IMR-90 (cell line): Measurements from ENCODE around the gene CLIC1. TPM values are rescaled to one million over a fixed set of nuclear protein-coding genes. Genes with fewer than 3 reads are reported as not detected.

Experiments
- ATAC-seq: fragments of 200-7000 bp; cut with Tn5 transposase; 2 replicates; pipeline ENCODE4 v1.9.1; 2020; ENCODE audit warnings: low read depth, mild to moderate bottlenecking, moderate library complexity
- BruUV-seq: library from RNA; stranded (reverse); fragments of 400-500 nt; replicated peaks from 2 replicates; lab custom pipeline; 2021; lab: Mats Ljungman, UMichigan
- CTCF ChIA-PET: fragments of 300-600 bp; formaldehyde crosslinking; extraction: SDS; loops from one replicate; lab custom pipeline; 2021; ENCODE audit warnings: antibody characterized with exemption; lab: Yijun Ruan, JAX
- POLR2A ChIA-PET: fragments of 300-600 bp; sonication (Branson Sonifier 250); formaldehyde crosslinking; loops from one replicate; lab custom pipeline; 2022; ENCODE audit warnings: antibody characterized with exemption; ENCODE audit not compliant: unreplicated experiment; lab: Charles Lee
- DNase-seq: peaks from one replicate; pipeline ENCODE4 v3.0.0; 2013
- H2AFZ ChIP-seq: replicated peaks from 2 replicates; pipeline ENCODE3; 2013; ENCODE audit warnings: low read length, mild to moderate bottlenecking; ENCODE audit not compliant: poor library complexity
- H2AK5ac ChIP-seq: 2 replicates; pipeline ENCODE4 v1.6.1; 2013; ENCODE audit warnings: low read depth, low read length, inconsistent platforms
- H2AK9ac ChIP-seq: replicated peaks from 2 replicates; pipeline ENCODE3; 2013; ENCODE audit warnings: mild to moderate bottlenecking, low read depth, low read length, moderate library complexity; ENCODE audit not compliant: poor library complexity
- H2BK120ac ChIP-seq: 2 replicates; pipeline ENCODE4 v1.6.1; 2013; ENCODE audit warnings: low read depth, low read length, inconsistent platforms
- H2BK15ac ChIP-seq: 3 replicates; pipeline ENCODE4 v1.6.1; 2013; ENCODE audit warnings: low read depth, low read length, inconsistent platforms
- H2BK20ac ChIP-seq: 2 replicates; pipeline ENCODE4 v1.6.1; 2013; ENCODE audit warnings: low read depth, mild to moderate bottlenecking, inconsistent platforms, low read length, moderate library complexity
- H2BK5ac ChIP-seq: 2 replicates; pipeline ENCODE4 v1.6.1; 2013; ENCODE audit warnings: mild to moderate bottlenecking, low read depth, low read length, inconsistent platforms; ENCODE audit not compliant: poor library complexity, severe bottlenecking
- H3K14ac ChIP-seq: replicated peaks from 2 replicates; pipeline ENCODE4 v1.6.1; 2013; ENCODE audit warnings: low read depth, low read length, inconsistent platforms
- H3K18ac ChIP-seq: 2 replicates; pipeline ENCODE4 v1.6.1; 2013; ENCODE audit warnings: low read depth, low read length, control low read depth
- H3K23ac ChIP-seq: 2 replicates; pipeline ENCODE4 v1.6.1; 2013; ENCODE audit warnings: low read depth, low read length, inconsistent platforms
- H3K27ac ChIP-seq: 2 replicates; pipeline ENCODE4 v1.5.1; 2013; ENCODE audit warnings: mild to moderate bottlenecking, control low read depth, low read length; ENCODE audit not compliant: insufficient read depth
- H3K27me3 ChIP-seq: 2 replicates; pipeline ENCODE4 v1.6.1; 2013; ENCODE audit warnings: low read length; ENCODE audit not compliant: control insufficient read depth, insufficient read depth
- H3K36me3 ChIP-seq: 2 replicates; pipeline ENCODE4 v1.6.1; 2013; ENCODE audit warnings: low read length, mixed read lengths; ENCODE audit not compliant: control insufficient read depth, insufficient read depth
- H3K4ac ChIP-seq: 2 replicates; pipeline ENCODE4 v1.6.1; 2013; ENCODE audit warnings: low read depth, low read length, inconsistent platforms
- H3K4me1 ChIP-seq: 2 replicates; pipeline ENCODE4 v1.6.1; 2013; ENCODE audit warnings: low read length, mixed read lengths; ENCODE audit not compliant: control insufficient read depth, insufficient read depth
- H3K4me2 ChIP-seq: 2 replicates; pipeline ENCODE4 v1.6.1; 2013; ENCODE audit warnings: low read depth, mild to moderate bottlenecking, control low read depth, low read length, moderate library complexity
- H3K4me3 ChIP-seq: 2 replicates; pipeline ENCODE4 v1.5.1; 2013; ENCODE audit warnings: low read depth, mild to moderate bottlenecking, control low read depth, low read length, moderate library complexity; ENCODE audit not compliant: insufficient read depth
- H3K56ac ChIP-seq: 2 replicates; pipeline ENCODE4 v1.6.1; 2013; ENCODE audit warnings: low read length, inconsistent platforms; ENCODE audit not compliant: insufficient read depth; ENCODE audit errors: extremely low read depth
- H3K79me1 ChIP-seq, 2 experiments: 2 replicates each; pipeline ENCODE4 v1.6.1; 2013; ENCODE audit warnings: low read length in 2 of 2, inconsistent platforms in 1 of 2, low read depth in 1 of 2
- H3K9ac ChIP-seq: 2 replicates; pipeline ENCODE4 v1.6.1; 2013; ENCODE audit warnings: low read depth, low read length, control low read depth
- H3K9me1 ChIP-seq: 2 replicates; pipeline ENCODE4 v1.6.1; 2013; ENCODE audit warnings: low read length, inconsistent platforms; ENCODE audit not compliant: insufficient read depth
- H3K9me3 ChIP-seq: 2 replicates; pipeline ENCODE4 v1.6.1; 2013; ENCODE audit warnings: low read length; ENCODE audit not compliant: control insufficient read depth, insufficient read depth
- H4K20me1 ChIP-seq: 2 replicates; pipeline ENCODE4 v1.6.1; 2013; ENCODE audit warnings: low read length, inconsistent platforms; ENCODE audit not compliant: insufficient read depth
- H4K5ac ChIP-seq: 2 replicates; pipeline ENCODE4 v1.6.1; 2013; ENCODE audit warnings: mild to moderate bottlenecking, low read depth, low read length, control low read depth
- H4K8ac ChIP-seq, 2 experiments: 2 replicates each; pipeline ENCODE4 v1.6.1; 2013; ENCODE audit warnings: low read depth in 2 of 2, low read length in 2 of 2, control low read depth in 1 of 2, inconsistent platforms in 1 of 2
- H4K91ac ChIP-seq: 2 replicates; pipeline ENCODE4 v1.6.1; 2013; ENCODE audit warnings: low read depth, low read length, inconsistent platforms; ENCODE audit not compliant: insufficient read depth
- BHLHE40 ChIP-seq: fragments of 150-350 bp; IDR thresholded peaks from 2 replicates; pipeline ENCODE4 v1.6.1; 2016; ENCODE audit warnings: mild to moderate bottlenecking, low read depth, low read length
- CEBPB ChIP-seq: IDR thresholded peaks from 2 replicates; pipeline ENCODE4 v1.6.1; 2012; ENCODE audit warnings: low read depth, low read length, improper control_type of control experiment
- CHD1 ChIP-seq: IDR thresholded peaks from 2 replicates; pipeline ENCODE4 v1.6.1; 2012; ENCODE audit warnings: low read depth, low read length, improper control_type of control experiment
- CTCF ChIP-seq: conservative IDR thresholded peaks from 2 replicates; pipeline ENCODE4 v1.5.1; 2012; ENCODE audit warnings: mild to moderate bottlenecking, low read depth, low read length, improper control_type of control experiment
- ELK1 ChIP-seq: fragments of 150-350 bp; IDR thresholded peaks from 2 replicates; pipeline ENCODE4 v1.6.1; 2016; ENCODE audit warnings: low read depth, mild to moderate bottlenecking, low read length, moderate library complexity, borderline replicate concordance
- FOS ChIP-seq: fragments of 150-350 bp; IDR thresholded peaks from 2 replicates; pipeline ENCODE4 v1.6.1; 2016; ENCODE audit warnings: low read depth, low read length
- MAFK ChIP-seq: IDR thresholded peaks from 2 replicates; pipeline ENCODE4 v1.6.1; 2012; ENCODE audit warnings: low read depth, low read length, improper control_type of control experiment
- MAZ ChIP-seq: IDR thresholded peaks from 2 replicates; pipeline ENCODE4 v1.6.1; 2012; ENCODE audit warnings: low read depth, mild to moderate bottlenecking, low read length, improper control_type of control experiment, moderate library complexity, borderline replicate concordance
- MXI1 ChIP-seq: IDR thresholded peaks from 2 replicates; pipeline ENCODE4 v1.6.1; 2012; ENCODE audit warnings: low read depth, mild to moderate bottlenecking, low read length, moderate library complexity, borderline replicate concordance
- NFE2L2 ChIP-seq: fragments of 150-350 bp; IDR thresholded peaks from 2 replicates; pipeline ENCODE4 v1.6.1; 2016; ENCODE audit warnings: low read depth, mild to moderate bottlenecking, low read length
- POLR2A ChIP-seq: IDR thresholded peaks from 2 replicates; pipeline ENCODE4 v1.6.1; 2012; ENCODE audit warnings: mild to moderate bottlenecking, low read depth, low read length
- RAD21 ChIP-seq: IDR thresholded peaks from 2 replicates; pipeline ENCODE4 v1.6.1; 2012; ENCODE audit warnings: low read length, improper control_type of control experiment
- RCOR1 ChIP-seq: IDR thresholded peaks from 2 replicates; pipeline ENCODE4 v1.6.1; 2012; ENCODE audit warnings: mild to moderate bottlenecking, low read length, improper control_type of control experiment; ENCODE audit not compliant: insufficient replicate concordance
- RFX5 ChIP-seq: IDR thresholded peaks from 2 replicates; pipeline ENCODE4 v1.8.0; 2012; ENCODE audit warnings: low read depth, mild to moderate bottlenecking, low read length, moderate library complexity
- SMC3 ChIP-seq: fragments of 150-350 bp; IDR thresholded peaks from 2 replicates; pipeline ENCODE4 v1.6.1; 2016; ENCODE audit warnings: low read depth, mild to moderate bottlenecking, antibody characterized with exemption, low read length, moderate library complexity
- USF2 ChIP-seq: fragments of 150-350 bp; IDR thresholded peaks from 2 replicates; pipeline ENCODE4 v1.6.1; 2017; ENCODE audit warnings: mild to moderate bottlenecking, antibody characterized with exemption, low read length, low read depth
- WGBS, 2 experiments: methylation state at CpG; one replicate each; pipeline versions ENCODE4 v1.1.5 to v1.1.7; 2013; ENCODE audit warnings: missing lambda C conversion rate in 2 of 2; ENCODE audit not compliant: insufficient read length in 1 of 2; ENCODE audit errors: extremely low coverage in 2 of 2; 5-methylcytosine and 5-hydroxymethylcytosine counted together
- dilution Hi-C: fragments of 300-500 bp; cut with HindIII; formaldehyde crosslinking; loops from one replicate; pipeline ENCODE4 v1.14.3; 2018; ENCODE audit warnings: low sequenced_read_pairs; ENCODE audit not compliant: unreplicated experiment
- in situ Hi-C: fragments of 300-500 bp; cut with MboI; formaldehyde crosslinking; loops from 3 replicates; pipeline ENCODE4 v1.14.3; 2019; ENCODE audit warnings: low sequenced_read_pairs, inconsistent platforms, mixed read lengths
- intact Hi-C: fragments of 100-400 bp; cut with micrococcal nuclease; formaldehyde crosslinking; loops from 2 replicates; pipeline ENCODE4 v1.10.0; 2022
- polyA plus RNA-seq, 3 experiments: library from polyadenylated mRNA; depleted of rRNA; stranded (reverse); fragments of >200 nt; gene quantifications; 2 replicates each; pipeline ENCODE4 v1.2.3, GENCODE V29; 2012; ENCODE audit warnings: low replicate concordance in 1 of 3
- total RNA-seq: library from RNA; depleted of rRNA; stranded (reverse); fragments of >200 nt; gene quantifications from 2 replicates; pipeline ENCODE4 v1.2.3, GENCODE V29; 2012

CLIC1 gene
- total and polyA plus RNA-seq, 2 of the 4 experiments (the other 2 are of a cell fraction) = 706 to 1,185 TPM

GRCh38 chr6:31711233-31711632 is 25.1 kb downstream of the CLIC1 start:
- H3K56ac ChIP-seq = no peak overlapping the region
- no peaks in the 10 kb centered on the region for H3K9me3 ChIP-seq
- H4K20me1 ChIP-seq = no peaks in the 10 kb centered on the region; the same call in 1 of the 2 replicates
- in situ Hi-C loops (no loop called here), intact Hi-C loops (no loop called here), dilution Hi-C loops (no loop called here)
- H3K4me2 ChIP-seq = no peak overlapping the region
- no peak overlapping the region for H3K14ac ChIP-seq
- H4K5ac ChIP-seq = no peak overlapping the region
- peaks cover 35% of the 10 kb centered on the region for H3K27me3 ChIP-seq
- no TSS peak for BruUV-seq
- no peaks in the 10 kb centered on the region for H3K79me1 ChIP-seq
- no peak overlapping the region for H4K91ac ChIP-seq
- H3K36me3 ChIP-seq = no peaks in the 10 kb centered on the region
- no peak overlapping the region for H2BK5ac ChIP-seq
- H3K4me3 ChIP-seq = no peak overlapping the region
- H2AFZ ChIP-seq = no peak overlapping the region
- no peak overlapping the region for H2BK20ac ChIP-seq
- H2AK9ac ChIP-seq = no peak overlapping the region
- H2BK120ac ChIP-seq = no peak overlapping the region
- WGBS, 2 experiments = no CpG with 5 or more reads among the region's 8 CpGs
- H3K27ac ChIP-seq = no peak overlapping the region
- no peak overlapping the region for H3K18ac ChIP-seq
- H4K8ac ChIP-seq = no peak overlapping the region
- no peak overlapping the region for H3K23ac ChIP-seq
- DNase-seq = no peak
- TF ChIP-seq USF2 (no peak), CEBPB (no peak), RCOR1 (no peak), NFE2L2 (no peak), CHD1 (no peak), RAD21 (no peak), ELK1 (no peak), MAZ (no peak), SMC3 (no peak), MAFK (no peak), CTCF (no peak), BHLHE40 (no peak), FOS (no peak), MXI1 (no peak), RFX5 (no peak), POLR2A (no peak)
- no peak overlapping the region for H2AK5ac ChIP-seq
- no peak overlapping the region for H2BK15ac ChIP-seq
- H3K9me1 ChIP-seq = no peaks in the 10 kb centered on the region
- H3K4me1 ChIP-seq = no peaks in the 10 kb centered on the region
- ATAC-seq = no peak
- CTCF ChIA-PET = interaction anchor here (0.6 kb wide), 1 partner anchor 132 kb away, joined by 3 read pairs; no protein-coding TSS in a partner anchor
- POLR2A ChIA-PET = no interaction called here
- H3K4ac ChIP-seq = no peak overlapping the region
- H3K9ac ChIP-seq = no peak overlapping the region
